H9 (cell line): ENCODE results near the gene PDXK. TPM values are rescaled to one million over a fixed set of nuclear protein-coding genes. Genes with fewer than 3 reads are reported as not detected.

Source experiments
- DNase-seq: peaks from one replicate; pipeline ENCODE4 v3.0.0-alpha.2; 2017
- H2AFZ ChIP-seq: one replicate; pipeline ENCODE4 v1.6.1; 2013; ENCODE audit warnings: mild to moderate bottlenecking, low read length, control low read depth, moderate library complexity
- H2AK5ac ChIP-seq: 2 replicates; pipeline ENCODE4 v1.6.1; 2013; ENCODE audit warnings: low read length, control low read depth, mixed read lengths; ENCODE audit not compliant: insufficient read length
- H2BK120ac ChIP-seq: one replicate; pipeline ENCODE4 v1.6.1; 2013; ENCODE audit warnings: low read depth, mild to moderate bottlenecking, low read length, control low read depth, inconsistent platforms; ENCODE audit not compliant: poor library complexity, severe bottlenecking
- H2BK12ac ChIP-seq: 2 replicates; pipeline ENCODE4 v1.6.1; 2013; ENCODE audit warnings: low read length, control low read depth, mixed read lengths, low read depth; ENCODE audit not compliant: insufficient read length
- H2BK15ac ChIP-seq: 2 replicates; pipeline ENCODE4 v1.6.1; 2013; ENCODE audit warnings: low read depth, low read length, control low read depth
- H2BK20ac ChIP-seq: one replicate; pipeline ENCODE4 v1.6.1; 2013; ENCODE audit warnings: low read depth, mild to moderate bottlenecking, low read length, control low read depth, inconsistent platforms; ENCODE audit not compliant: poor library complexity, severe bottlenecking
- H2BK5ac ChIP-seq: 2 replicates; pipeline ENCODE4 v1.6.1; 2013; ENCODE audit warnings: low read length, control low read depth, mixed read lengths; ENCODE audit not compliant: insufficient read length
- H3K14ac ChIP-seq: 2 replicates; pipeline ENCODE4 v1.6.1; 2013; ENCODE audit warnings: low read length, control low read depth; ENCODE audit not compliant: insufficient read depth
- H3K18ac ChIP-seq: 2 replicates; pipeline ENCODE4 v1.6.1; 2013; ENCODE audit warnings: low read depth, mild to moderate bottlenecking, mixed read lengths, low read length, control low read depth; ENCODE audit not compliant: insufficient read length
- H3K23ac ChIP-seq: 2 replicates; pipeline ENCODE4 v1.6.1; 2013; ENCODE audit warnings: low read length, control low read depth, mixed read lengths, low read depth; ENCODE audit not compliant: insufficient read length
- H3K23me2 ChIP-seq: 2 replicates; pipeline ENCODE4 v1.6.1; 2013; ENCODE audit warnings: low read depth, mild to moderate bottlenecking, mixed read lengths, low read length, control low read depth; ENCODE audit not compliant: insufficient read length, poor library complexity, severe bottlenecking
- H3K27ac ChIP-seq: 2 replicates; pipeline ENCODE4 v1.5.1; 2013; ENCODE audit warnings: low read length, control low read depth, mixed read lengths, low read depth; ENCODE audit not compliant: insufficient read length
- H3K27me3 ChIP-seq: 2 replicates; pipeline ENCODE4 v1.6.1; 2013; ENCODE audit warnings: low read length, control low read depth, inconsistent platforms; ENCODE audit not compliant: insufficient read depth
- H3K4ac ChIP-seq: 2 replicates; pipeline ENCODE4 v1.6.1; 2013; ENCODE audit warnings: low read depth, mild to moderate bottlenecking, control low read depth, inconsistent platforms, low read length, moderate library complexity
- H3K4me1 ChIP-seq: 2 replicates; pipeline ENCODE4 v1.6.1; 2013; ENCODE audit warnings: low read length, control low read depth, inconsistent platforms; ENCODE audit not compliant: insufficient read depth
- H3K4me2 ChIP-seq: 2 replicates; pipeline ENCODE4 v1.6.1; 2013; ENCODE audit warnings: low read length, control low read depth, mixed read lengths; ENCODE audit not compliant: insufficient read length, insufficient read depth
- H3K56ac ChIP-seq: 2 replicates; pipeline ENCODE4 v1.6.1; 2013; ENCODE audit warnings: low read depth, mild to moderate bottlenecking, mixed read lengths, low read length, control low read depth; ENCODE audit not compliant: insufficient read length
- H3K79me1 ChIP-seq: 2 replicates; pipeline ENCODE4 v1.6.1; 2013; ENCODE audit warnings: low read depth, mild to moderate bottlenecking, moderate library complexity, low read length, control low read depth, inconsistent platforms; ENCODE audit not compliant: insufficient read depth, poor library complexity, severe bottlenecking
- H3K79me2 ChIP-seq: 2 replicates; pipeline ENCODE4 v1.6.1; 2013; ENCODE audit warnings: low read length, control low read depth, inconsistent platforms; ENCODE audit not compliant: insufficient read depth
- H3K9ac ChIP-seq: 2 replicates; pipeline ENCODE4 v1.6.1; 2013; ENCODE audit warnings: low read length, control low read depth, mixed read lengths; ENCODE audit not compliant: insufficient read length; ENCODE audit errors: extremely low read depth
- H3K9me3 ChIP-seq: one replicate; pipeline ENCODE4 v1.6.1; 2013; ENCODE audit warnings: low read depth, low read length, inconsistent platforms; ENCODE audit not compliant: control insufficient read depth
- H3T11ph ChIP-seq: one replicate; pipeline ENCODE4 v1.6.1; 2013; ENCODE audit warnings: mild to moderate bottlenecking, low read length, control low read depth, inconsistent platforms
- H4K20me1 ChIP-seq: one replicate; pipeline ENCODE4 v1.6.1; 2013; ENCODE audit not compliant: control insufficient read depth, insufficient read length, insufficient read depth
- H4K5ac ChIP-seq: 2 replicates; pipeline ENCODE4 v1.6.1; 2013; ENCODE audit warnings: low read depth, mild to moderate bottlenecking, mixed read lengths, low read length, control low read depth; ENCODE audit not compliant: insufficient read length
- H4K8ac ChIP-seq: replicated peaks from 2 replicates; pipeline ENCODE4 v1.6.1; 2013; ENCODE audit warnings: low read length, control low read depth, mixed read lengths, low read depth; ENCODE audit not compliant: insufficient read length
- H4K91ac ChIP-seq: 2 replicates; pipeline ENCODE4 v1.6.1; 2013; ENCODE audit warnings: low read depth, mild to moderate bottlenecking, moderate library complexity, mixed read lengths, low read length, control low read depth; ENCODE audit not compliant: insufficient read length
- H3K27ac Mint-ChIP-seq, 3 experiments: 2 replicates in 2 of 3; 3 replicates in 1 of 3; pipeline ENCODE4 v1.8.0; 2020 to 2021; ENCODE audit warnings: mixed read lengths in 3 of 3, mild to moderate bottlenecking in 1 of 3, moderate library complexity in 1 of 3
- H3K27me3 Mint-ChIP-seq: 2 replicates; pipeline ENCODE4 v1.8.0; 2021; ENCODE audit warnings: low read depth, mild to moderate bottlenecking, moderate library complexity, mixed read lengths
- H3K36me3 Mint-ChIP-seq, 3 experiments: 2 replicates in 2 of 3; 3 replicates in 1 of 3; pipeline ENCODE4 v1.8.0; 2020 to 2021; ENCODE audit warnings: low read depth in 3 of 3, mixed read lengths in 3 of 3; ENCODE audit not compliant: insufficient read depth in 1 of 3
- H3K4me1 Mint-ChIP-seq, 2 experiments: 2 replicates each; pipeline ENCODE4 v1.8.0; 2020; ENCODE audit warnings: mixed read lengths in 2 of 2
- H3K4me3 Mint-ChIP-seq, 2 experiments: 2 replicates in 1 of 2; 3 replicates in 1 of 2; pipeline ENCODE4 v1.8.0; 2020 to 2021; ENCODE audit warnings: mild to moderate bottlenecking in 2 of 2, mixed read lengths in 2 of 2, moderate library complexity in 1 of 2
- H3K9me3 Mint-ChIP-seq, 2 experiments: 2 replicates in 1 of 2; 3 replicates in 1 of 2; pipeline ENCODE4 v1.8.0; 2020; ENCODE audit warnings: mild to moderate bottlenecking in 2 of 2, mixed read lengths in 2 of 2, moderate library complexity in 1 of 2
- WGBS: extraction: QIAGEN DNeasy Blood & Tissue Kit; methylation state at CpG from one replicate; pipeline ENCODE4 v1.1.7; 2013; ENCODE audit warnings: missing lambda C conversion rate, low lambda C conversion rate, mixed read lengths; ENCODE audit not compliant: insufficient read length; ENCODE audit errors: extremely low coverage; 5-methylcytosine and 5-hydroxymethylcytosine counted together
- total RNA-seq: library from RNA; stranded (reverse); gene quantifications from 2 replicates; pipeline ENCODE4 v1.2.1, GENCODE V29; 2021
- TF ChIP-seq, protein P1 (sequence below): fragments of 200-600 bp; sonication (generic); conservative IDR thresholded peaks from 3 replicates; pipeline ENCODE4 v1.8.0; 2021; ENCODE audit warnings: antibody characterized with exemption, mild to moderate bottlenecking

PDXK gene
- total RNA-seq, 1 experiment from 2014 or later: 109 TPM

DNA sequence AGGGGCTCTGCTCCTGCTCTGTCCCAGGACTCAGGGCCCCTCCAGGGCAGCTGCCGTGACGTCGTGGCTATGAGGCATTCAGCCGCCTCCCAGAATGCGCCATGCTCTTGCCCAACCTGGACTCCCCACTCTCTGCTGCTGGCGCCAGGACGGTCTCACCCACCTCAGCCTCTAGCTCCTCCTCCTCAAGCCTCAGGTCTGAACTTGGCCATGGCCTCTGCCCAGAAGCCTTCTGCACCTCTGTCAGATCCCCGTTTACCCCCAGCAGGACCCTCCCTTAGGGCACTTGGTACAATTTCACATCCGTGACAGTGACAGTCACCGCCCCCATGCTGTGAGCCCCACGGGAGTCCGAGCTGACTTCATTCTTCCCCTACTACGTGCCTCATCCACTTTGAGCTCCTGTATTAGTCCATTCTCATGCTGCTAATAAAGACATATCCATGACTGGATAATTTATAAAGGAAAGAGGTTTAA lies 52.3 kb downstream of the PDXK start:
- Histone ChIP-seq H3K79me1 (no peaks in the 10 kb centered on the region), H2AFZ (no peak overlapping the region), H3K9me3 (no peaks in the 10 kb centered on the region), H3K23me2 (no peaks in the 10 kb centered on the region), H3K27me3 (no peaks in the 10 kb centered on the region), H3K9ac (no peak overlapping the region), H3K27ac (no peak overlapping the region), H4K20me1 (no peaks in the 10 kb centered on the region), H2AK5ac (no peak overlapping the region), H3K4me2 (no peak overlapping the region), H4K91ac (no peak overlapping the region), H3K56ac (no peak overlapping the region), H2BK12ac (no peak overlapping the region), H3K18ac (no peak overlapping the region), H3K4ac (no peak overlapping the region), H3K14ac (no peak overlapping the region; the same call in 1 of the 2 replicates), H3T11ph (no peak overlapping the region), H3K4me1 (peaks cover 4% of the 10 kb centered on the region; the same call in 1 of the 2 replicates), H3K79me2 (no peaks in the 10 kb centered on the region; the same call in 1 of the 2 replicates), H2BK15ac (no peak overlapping the region), H4K8ac (no peak overlapping the region), H2BK120ac (no peak overlapping the region), H2BK5ac (no peak overlapping the region), H4K5ac (no peak overlapping the region), H3K23ac (no peak overlapping the region), H2BK20ac (no peak overlapping the region)
- peaks cover 1% of the 10 kb centered on the region; the same call in 1 of the 2 replicates for H3K27me3 Mint-ChIP-seq
- H3K4me1 Mint-ChIP-seq: peaks cover 50 to 51% of the 10 kb centered on the region in 2 experiments
- no peak for DNase-seq
- H3K9me3 Mint-ChIP-seq: no peaks in the 10 kb centered on the region; a peak in 1 of 5 replicates
- TF ChIP-seq, protein P1, sequence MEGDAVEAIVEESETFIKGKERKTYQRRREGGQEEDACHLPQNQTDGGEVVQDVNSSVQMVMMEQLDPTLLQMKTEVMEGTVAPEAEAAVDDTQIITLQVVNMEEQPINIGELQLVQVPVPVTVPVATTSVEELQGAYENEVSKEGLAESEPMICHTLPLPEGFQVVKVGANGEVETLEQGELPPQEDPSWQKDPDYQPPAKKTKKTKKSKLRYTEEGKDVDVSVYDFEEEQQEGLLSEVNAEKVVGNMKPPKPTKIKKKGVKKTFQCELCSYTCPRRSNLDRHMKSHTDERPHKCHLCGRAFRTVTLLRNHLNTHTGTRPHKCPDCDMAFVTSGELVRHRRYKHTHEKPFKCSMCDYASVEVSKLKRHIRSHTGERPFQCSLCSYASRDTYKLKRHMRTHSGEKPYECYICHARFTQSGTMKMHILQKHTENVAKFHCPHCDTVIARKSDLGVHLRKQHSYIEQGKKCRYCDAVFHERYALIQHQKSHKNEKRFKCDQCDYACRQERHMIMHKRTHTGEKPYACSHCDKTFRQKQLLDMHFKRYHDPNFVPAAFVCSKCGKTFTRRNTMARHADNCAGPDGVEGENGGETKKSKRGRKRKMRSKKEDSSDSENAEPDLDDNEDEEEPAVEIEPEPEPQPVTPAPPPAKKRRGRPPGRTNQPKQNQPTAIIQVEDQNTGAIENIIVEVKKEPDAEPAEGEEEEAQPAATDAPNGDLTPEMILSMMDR: no peak
- WGBS: no CpG with 5 or more reads among the region's 13 CpGs
- H3K4me3 Mint-ChIP-seq: peak overlapping the region in 1 of 2 experiments; percentile 21; a peak in 2 of 5 replicates
- H3K36me3 Mint-ChIP-seq: peaks cover 10 to 20% (median 18%) of the 10 kb centered on the region in 3 experiments; a peak in 6 of 7 replicates
- peak overlapping the region; percentile 23 to 72 (median 62); a peak in 5 of 7 replicates for H3K27ac Mint-ChIP-seq
